GM12874 (cell line): ENCODE measurements around the gene MRPS22.

ENCODE experiments used
- TF ChIP-seq, protein P1 (sequence below): IDR thresholded peaks from 2 replicates; pipeline ENCODE4 v1.5.1; 2011; ENCODE audit warnings: low read depth, mild to moderate bottlenecking, control low read depth, low read length, moderate library complexity; ENCODE audit not compliant: insufficient read depth

The MRPS22 gene

DNA sequence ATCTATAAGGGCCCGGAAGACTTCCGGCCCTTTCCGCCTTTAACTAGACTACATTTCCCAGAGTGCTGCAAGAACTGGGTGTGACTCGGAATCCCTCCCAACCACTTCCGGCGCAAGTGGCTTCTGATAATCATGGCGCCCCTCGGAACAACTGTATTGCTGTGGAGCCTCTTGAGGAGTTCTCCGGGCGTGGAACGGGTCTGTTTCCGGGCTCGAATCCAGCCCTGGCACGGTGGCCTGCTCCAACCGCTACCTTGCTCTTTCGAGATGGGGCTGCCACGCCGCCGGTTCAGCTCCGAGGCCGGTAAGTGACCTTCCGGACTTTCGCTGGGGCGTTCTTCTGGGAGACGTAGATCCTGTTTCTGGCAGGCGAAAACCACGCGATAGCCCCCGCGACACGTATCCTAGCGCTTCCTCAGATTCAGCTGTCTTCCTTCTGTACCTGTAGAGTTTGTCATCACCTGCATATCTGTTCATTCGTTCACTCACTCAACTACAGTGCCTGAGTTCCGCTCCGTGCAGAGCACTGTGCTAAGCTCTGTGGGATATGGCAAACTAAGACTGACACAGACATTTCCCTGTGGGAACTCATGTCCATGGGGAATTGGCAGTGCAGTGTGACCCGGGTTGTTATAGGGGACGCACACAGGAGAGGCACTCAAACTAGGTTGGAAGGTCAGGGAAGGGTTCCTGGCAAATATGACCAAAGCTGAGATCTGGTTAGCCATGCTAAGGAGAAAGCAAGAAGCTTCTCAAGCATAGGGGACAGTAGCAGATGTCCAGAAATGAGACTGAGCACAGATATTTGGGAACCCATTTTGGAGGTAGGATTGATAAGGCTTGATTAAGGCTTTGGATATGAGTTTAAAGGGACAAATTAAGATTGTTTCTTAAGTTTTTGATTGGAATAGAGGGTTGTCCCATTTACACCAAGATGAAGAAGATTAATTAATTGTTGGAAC is at the start of gene MRPS22:
MRPS22 (plus strand) TSS at position 126 of the 962 bp plus-strand sequence; CDS start at position 133, 7 bp downstream.
- TF ChIP-seq, protein P1, sequence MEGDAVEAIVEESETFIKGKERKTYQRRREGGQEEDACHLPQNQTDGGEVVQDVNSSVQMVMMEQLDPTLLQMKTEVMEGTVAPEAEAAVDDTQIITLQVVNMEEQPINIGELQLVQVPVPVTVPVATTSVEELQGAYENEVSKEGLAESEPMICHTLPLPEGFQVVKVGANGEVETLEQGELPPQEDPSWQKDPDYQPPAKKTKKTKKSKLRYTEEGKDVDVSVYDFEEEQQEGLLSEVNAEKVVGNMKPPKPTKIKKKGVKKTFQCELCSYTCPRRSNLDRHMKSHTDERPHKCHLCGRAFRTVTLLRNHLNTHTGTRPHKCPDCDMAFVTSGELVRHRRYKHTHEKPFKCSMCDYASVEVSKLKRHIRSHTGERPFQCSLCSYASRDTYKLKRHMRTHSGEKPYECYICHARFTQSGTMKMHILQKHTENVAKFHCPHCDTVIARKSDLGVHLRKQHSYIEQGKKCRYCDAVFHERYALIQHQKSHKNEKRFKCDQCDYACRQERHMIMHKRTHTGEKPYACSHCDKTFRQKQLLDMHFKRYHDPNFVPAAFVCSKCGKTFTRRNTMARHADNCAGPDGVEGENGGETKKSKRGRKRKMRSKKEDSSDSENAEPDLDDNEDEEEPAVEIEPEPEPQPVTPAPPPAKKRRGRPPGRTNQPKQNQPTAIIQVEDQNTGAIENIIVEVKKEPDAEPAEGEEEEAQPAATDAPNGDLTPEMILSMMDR, result no peak

DNA sequence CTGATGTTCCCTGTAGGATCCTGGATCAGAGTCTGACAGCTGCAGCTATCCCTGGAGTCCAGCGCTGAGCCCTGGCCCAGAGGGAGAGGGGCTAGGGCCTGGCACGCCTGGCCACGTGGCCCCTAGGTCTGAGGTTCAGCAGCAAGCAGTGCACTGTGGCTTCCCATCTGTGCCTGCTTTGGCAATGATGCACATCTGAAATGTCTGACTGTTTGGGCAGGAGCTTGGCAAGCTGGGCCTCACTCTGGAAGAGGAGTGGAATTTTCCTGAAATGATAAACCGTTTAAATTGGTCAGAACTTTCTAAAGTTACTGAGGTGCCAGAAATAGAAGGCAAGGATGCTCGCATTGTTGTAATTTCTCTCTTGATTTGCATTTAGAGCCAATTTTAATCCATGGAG is 48.8 kb upstream of the MRPS22 start:
- TF ChIP-seq, protein P1, result no peak

DNA sequence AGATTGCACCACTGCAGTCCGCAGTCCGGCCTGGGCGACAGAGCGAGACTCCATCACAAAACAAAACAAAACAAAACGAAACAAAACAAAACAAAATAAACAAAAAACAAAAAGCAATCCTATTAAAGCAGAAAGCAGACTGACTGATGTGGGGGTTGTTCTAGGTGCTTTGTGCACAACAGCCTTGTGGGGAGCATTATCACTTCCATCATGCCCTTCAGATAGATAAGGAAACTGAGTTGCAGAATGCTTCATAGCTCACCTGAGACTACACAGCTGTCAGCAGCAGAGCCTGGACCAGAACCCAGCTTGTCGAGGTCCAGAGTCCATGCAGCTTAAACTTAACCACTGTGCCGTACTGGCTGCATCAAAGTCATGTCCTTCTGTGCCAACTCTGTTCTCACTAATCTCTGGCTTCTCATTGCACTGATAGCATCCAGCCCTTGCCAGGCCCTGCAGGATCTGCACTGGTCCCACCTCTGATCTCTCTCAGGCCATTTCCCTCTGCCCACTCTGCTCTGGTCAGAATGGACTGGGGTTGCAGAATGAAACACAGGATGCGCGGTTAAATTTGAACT is 47.6 kb upstream of the MRPS22 start:
- TF ChIP-seq, protein P1, result no peak

DNA sequence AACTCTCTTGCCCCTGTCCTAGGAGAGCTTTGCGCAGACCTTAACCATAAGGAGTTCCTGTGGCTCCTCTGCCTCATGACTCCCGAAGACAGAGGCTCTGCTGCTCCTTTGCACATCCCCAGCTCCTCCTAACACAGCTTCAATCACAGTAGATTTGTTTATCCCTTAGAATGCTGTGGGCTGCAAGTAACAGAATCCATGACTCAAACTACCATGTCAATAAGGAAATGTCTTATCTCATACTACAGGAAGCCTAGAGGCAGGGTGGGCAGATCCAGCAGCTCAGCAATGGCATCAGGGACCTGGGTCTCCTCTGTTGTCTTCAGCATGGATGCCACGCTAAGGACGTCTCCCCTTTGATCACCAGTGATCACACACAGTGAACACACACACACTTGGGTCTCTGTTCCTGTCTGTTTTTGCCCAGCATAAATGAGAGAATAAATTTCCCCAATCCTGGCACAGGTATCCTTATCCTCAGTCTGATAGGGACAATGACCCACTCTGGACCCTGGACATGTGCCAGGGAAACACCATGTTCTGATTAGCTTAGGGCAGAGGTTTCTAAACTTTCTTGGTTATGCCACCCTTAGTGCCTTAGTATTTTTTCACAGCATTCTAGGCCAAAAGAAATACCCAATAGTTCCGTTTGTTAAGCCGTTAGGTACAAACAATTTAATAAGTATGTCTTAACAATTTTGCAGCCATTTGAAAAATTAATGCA is 46.1 kb upstream of the MRPS22 start:
- TF ChIP-seq, protein P1, result no peak

DNA sequence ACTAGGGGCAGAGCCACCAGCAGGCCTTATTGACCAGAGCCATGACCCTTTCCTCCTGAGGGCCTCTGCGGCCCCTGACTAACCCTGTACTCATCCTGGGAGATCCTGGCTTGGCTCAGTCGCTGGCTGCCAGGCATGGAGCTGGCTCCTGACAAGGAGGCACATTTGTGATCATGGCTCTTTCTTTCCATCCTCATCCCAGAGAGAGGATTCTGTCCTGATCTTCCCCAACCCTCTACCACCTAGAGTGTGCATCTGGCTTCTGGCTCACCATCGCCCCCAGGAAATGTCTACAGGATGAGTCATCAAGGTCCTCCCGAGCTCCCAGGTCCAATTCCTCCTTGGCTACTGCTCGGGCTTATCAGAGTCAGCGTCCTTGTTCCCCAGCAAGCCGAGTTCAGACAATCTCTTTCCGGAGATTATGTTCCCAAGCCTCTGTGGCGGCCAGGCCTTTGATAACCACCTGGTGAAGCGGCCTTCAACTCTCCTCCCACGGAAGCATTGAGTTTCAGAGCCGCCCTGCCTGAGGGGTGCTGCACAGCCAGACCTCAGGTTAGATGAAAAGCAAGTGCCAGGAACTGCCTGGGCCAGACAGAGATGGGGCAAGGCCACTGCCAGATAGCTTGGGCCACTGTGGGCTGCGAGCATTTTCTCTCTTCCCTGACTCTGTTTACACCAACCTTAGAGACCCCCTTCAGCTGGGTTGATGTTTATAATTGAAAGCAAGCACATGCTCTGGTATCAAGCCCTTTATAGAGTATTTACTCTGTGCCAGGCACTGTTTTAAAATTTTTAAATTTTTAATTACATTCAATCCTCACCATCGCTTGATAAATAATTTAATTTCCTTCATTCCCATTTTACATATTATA is 44.3 kb upstream of the MRPS22 start:
- TF ChIP-seq, protein P1, result no peak

DNA sequence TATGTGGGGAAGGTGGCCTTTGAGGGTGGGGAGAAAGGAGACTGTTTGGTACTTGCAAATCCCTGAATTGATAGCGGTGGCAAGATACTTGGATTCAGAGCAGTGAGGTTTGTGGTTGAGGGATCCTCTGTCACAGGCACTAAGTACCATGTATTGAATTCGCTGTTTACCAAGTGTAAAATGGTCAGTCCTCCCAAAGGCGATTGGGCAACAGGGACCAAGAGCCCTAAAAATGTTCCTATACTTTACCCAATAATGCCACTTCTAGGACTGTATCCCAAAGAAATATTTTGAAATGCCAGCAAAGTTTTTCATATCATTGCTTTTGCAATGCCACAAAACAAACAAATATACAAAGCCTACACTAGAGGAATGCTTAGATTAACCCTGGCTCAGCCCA is 43.4 kb upstream of the MRPS22 start:
- TF ChIP-seq, protein P1, result no peak

DNA sequence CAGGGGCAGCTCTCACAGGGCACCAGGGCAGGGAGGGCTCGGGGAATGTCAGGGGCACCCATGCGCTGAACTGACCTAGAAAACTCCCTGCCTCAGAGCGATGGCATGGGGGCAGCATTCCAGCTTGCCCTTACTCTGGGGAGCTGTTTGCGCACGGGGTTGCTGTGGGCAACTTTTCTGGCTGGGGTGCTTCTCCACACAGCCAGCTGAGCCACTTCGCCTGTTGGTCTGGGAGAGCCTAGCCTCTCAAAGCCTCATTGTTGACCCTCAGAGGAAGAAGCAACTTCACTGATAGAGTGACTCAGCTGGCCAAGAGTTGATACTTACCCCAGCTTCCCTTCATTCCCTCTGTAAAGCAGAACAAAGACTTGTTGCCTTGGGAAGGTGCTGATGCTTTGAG is 42.6 kb upstream of the MRPS22 start:
- TF ChIP-seq, protein P1, result no peak
